Testis (tissue), 2 donors: Measurements from ENCODE around the gene MACROD2.

Experiments
- POLR2A ChIP-seq: fragments of 450-650 bp; IDR thresholded peaks from one replicate; pipeline ENCODE4 v1.6.1; 2017; ENCODE audit warnings: antibody characterized with exemption, mild to moderate bottlenecking, moderate library complexity
- TF ChIP-seq, protein P1 (sequence below), 3 experiments: fragments of 450-650 bp in 2 of 3; fragments of 200-600 bp in 1 of 3; sonication (generic) in 1 of 3; IDR thresholded peaks; one replicate each; pipeline ENCODE4 v1.5.1; 2016 to 2019; ENCODE audit warnings: antibody characterized with exemption in 3 of 3, mild to moderate bottlenecking in 2 of 3, moderate library complexity in 1 of 3

DNA sequence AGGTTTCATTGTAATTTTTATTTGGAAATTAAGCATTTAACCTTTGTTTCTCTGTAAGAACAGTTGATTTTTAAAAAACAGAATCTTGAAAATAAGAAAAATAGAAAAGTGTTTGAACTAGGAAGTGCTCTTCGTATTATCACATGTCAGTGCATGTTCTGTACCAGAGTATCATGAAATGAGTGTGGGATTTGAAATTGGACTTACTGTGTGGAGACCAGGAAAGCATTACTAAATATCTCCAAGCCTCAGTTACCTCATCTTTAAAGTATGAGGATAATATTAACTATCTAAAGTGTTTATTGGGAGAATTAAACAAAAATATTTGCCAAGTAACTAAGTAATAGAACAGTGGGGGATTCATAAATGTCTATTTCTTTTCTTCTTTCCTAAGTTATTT lies 499.0 kb downstream of the MACROD2 start:
- TF ChIP-seq, protein P1, sequence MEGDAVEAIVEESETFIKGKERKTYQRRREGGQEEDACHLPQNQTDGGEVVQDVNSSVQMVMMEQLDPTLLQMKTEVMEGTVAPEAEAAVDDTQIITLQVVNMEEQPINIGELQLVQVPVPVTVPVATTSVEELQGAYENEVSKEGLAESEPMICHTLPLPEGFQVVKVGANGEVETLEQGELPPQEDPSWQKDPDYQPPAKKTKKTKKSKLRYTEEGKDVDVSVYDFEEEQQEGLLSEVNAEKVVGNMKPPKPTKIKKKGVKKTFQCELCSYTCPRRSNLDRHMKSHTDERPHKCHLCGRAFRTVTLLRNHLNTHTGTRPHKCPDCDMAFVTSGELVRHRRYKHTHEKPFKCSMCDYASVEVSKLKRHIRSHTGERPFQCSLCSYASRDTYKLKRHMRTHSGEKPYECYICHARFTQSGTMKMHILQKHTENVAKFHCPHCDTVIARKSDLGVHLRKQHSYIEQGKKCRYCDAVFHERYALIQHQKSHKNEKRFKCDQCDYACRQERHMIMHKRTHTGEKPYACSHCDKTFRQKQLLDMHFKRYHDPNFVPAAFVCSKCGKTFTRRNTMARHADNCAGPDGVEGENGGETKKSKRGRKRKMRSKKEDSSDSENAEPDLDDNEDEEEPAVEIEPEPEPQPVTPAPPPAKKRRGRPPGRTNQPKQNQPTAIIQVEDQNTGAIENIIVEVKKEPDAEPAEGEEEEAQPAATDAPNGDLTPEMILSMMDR (IDR thresholded peaks at IDR 0.05), result no peak
- no peak for TF ChIP-seq POLR2A
